Measurements from ENCODE around the gene PMM2.

The PMM2 gene

DNA sequence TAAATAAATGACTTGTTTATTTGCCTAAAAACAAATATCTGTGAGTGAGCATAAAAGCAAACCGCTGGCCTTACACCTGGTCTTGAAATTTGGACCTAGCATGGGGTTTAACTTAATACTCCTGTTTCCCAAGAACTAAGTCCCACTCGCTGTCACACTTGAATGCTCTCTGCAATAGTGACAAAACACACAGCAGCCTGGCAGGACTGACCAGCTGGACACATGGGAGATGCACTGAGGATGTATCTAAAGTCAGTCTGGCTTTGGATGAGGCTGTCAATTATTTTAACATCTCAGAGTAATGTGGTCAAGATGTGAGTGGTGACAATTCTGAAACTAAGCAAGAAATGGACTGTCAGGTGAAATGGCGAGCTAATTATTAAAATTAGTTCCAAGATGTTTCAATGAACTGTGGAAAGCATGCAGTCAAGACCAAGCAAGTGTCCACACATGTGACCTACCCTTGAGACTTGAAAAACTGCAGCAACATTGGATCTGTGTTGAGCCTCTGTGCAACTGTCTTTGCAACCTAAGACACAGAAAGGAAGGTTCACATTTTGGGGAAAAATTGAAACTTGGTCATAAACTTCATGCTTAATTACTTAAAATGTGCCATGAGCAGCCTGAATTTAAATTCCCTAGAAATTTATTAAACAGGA is 101.2 kb downstream of the PMM2 start:
- no peak for DNase-seq
- Histone ChIP-seq H2BK120ac (ENCODE audit: low read depth, low read length) (no peak overlapping the region), H2BK5ac (ENCODE audit: low read depth, low read length, poor library complexity, severe bottlenecking) (no peak overlapping the region), H3K18ac (ENCODE audit: low read depth in 1 of 2, low read length in 2 of 2) (no peak overlapping the region), H3K36me3 (ENCODE audit: control insufficient read depth in 1 of 2, insufficient read depth in 2 of 2, low read depth in 1 of 2, low read length in 2 of 2) (peaks cover 53 to 96% of the 10 kb centered on the region in 2 experiments), H3K79me1 (replicated peaks; ENCODE audit: low read length, poor library complexity, severe bottlenecking) (peaks cover 30% of the 10 kb centered on the region), H3K9me3 (ENCODE audit: control insufficient read depth, low read length) (no peaks in the 10 kb centered on the region), H3K27ac (ENCODE audit: low read length, poor library complexity, severe bottlenecking) (no peak overlapping the region), H4K8ac (ENCODE audit: low read length) (no peak overlapping the region), H2AK5ac (ENCODE audit: low read length, severe bottlenecking) (no peak overlapping the region), H3K4me2 (ENCODE audit: low read length, poor library complexity, severe bottlenecking) (no peak overlapping the region), H3K4ac (ENCODE audit: low read depth in 1 of 2, low read length in 2 of 2) (no peak overlapping the region), H3K27me3 (ENCODE audit: control insufficient read depth in 1 of 2, insufficient read depth in 1 of 2, low read length in 2 of 2) (no peaks in the 10 kb centered on the region), H3K14ac (ENCODE audit: low read length in 2 of 2) (no peak overlapping the region), H3K23ac (ENCODE audit: low read length in 2 of 2) (no peak overlapping the region), H2BK12ac (ENCODE audit: low read length in 2 of 2) (no peak overlapping the region), H3K4me1 (ENCODE audit: control insufficient read depth, insufficient read depth, low read depth, low read length) (no peaks in the 10 kb centered on the region), H2BK15ac (ENCODE audit: low read depth, poor library complexity, severe bottlenecking) (no peak overlapping the region), H2AFZ (ENCODE audit: low read depth, low read length) (no peak overlapping the region), H4K91ac (ENCODE audit: low read length) (no peak overlapping the region), H3K9ac (ENCODE audit: low read length) (no peak overlapping the region), H3K4me3 (ENCODE audit: insufficient read depth in 1 of 2, low read depth in 1 of 2, low read length in 2 of 2) (no peak overlapping the region)
- WGBS, result 98% methylated on average over 3 of the region's 3 CpGs
